HepG2 (cell line): ENCODE results near the gene PIANP. TPM values are rescaled to one million over a fixed set of nuclear protein-coding genes. Genes with fewer than 3 reads are reported as not detected.

Experiments used
- ARNT ChIP-seq: fragments of 450-650 bp; IDR thresholded peaks from 2 replicates; pipeline ENCODE4 v1.6.1; 2017
- DBP ChIP-seq: sonication (generic); formaldehyde crosslinking; IDR thresholded peaks from 2 replicates; pipeline ENCODE4 v1.4.0; 2020; ENCODE audit warnings: missing genetic modification reagents; ENCODE audit errors: not compliant biosample characterization
- GPN1 ChIP-seq: sonication (generic); formaldehyde crosslinking; IDR thresholded peaks from 2 replicates; pipeline ENCODE4 v1.5.1; 2020; ENCODE audit warnings: missing genetic modification reagents, borderline replicate concordance
- HCFC1 ChIP-seq: fragments of 150-350 bp; IDR thresholded peaks from 2 replicates; pipeline ENCODE4 v1.6.1; 2014; ENCODE audit warnings: low read depth, low read length
- NFYC ChIP-seq: IDR thresholded peaks from 2 replicates; pipeline ENCODE4 v1.6.1; 2016; ENCODE audit warnings: missing genetic modification reagents, missing compliant biosample characterization
- RBAK ChIP-seq: sonication (generic); formaldehyde crosslinking; IDR thresholded peaks from 2 replicates; pipeline ENCODE4 v1.5.1; 2020; ENCODE audit warnings: mild to moderate bottlenecking, missing genetic modification reagents
- RORA ChIP-seq: sonication (generic); formaldehyde crosslinking; IDR thresholded peaks from 2 replicates; pipeline ENCODE4 v1.5.0; 2020; ENCODE audit warnings: mild to moderate bottlenecking, missing genetic modification reagents, moderate library complexity
- SAFB2 ChIP-seq: sonication (generic); formaldehyde crosslinking; IDR thresholded peaks from 2 replicates; pipeline ENCODE4 v1.5.1; 2020; ENCODE audit warnings: missing genetic modification reagents, low read depth, mild to moderate bottlenecking, borderline replicate concordance
- SALL2 ChIP-seq: sonication (generic); formaldehyde crosslinking; IDR thresholded peaks from 2 replicates; pipeline ENCODE4 v1.8.1; 2023; ENCODE audit warnings: mild to moderate bottlenecking, missing genetic modification reagents, inconsistent platforms
- TEF ChIP-seq: sonication (generic); formaldehyde crosslinking; IDR thresholded peaks from 2 replicates; pipeline ENCODE4 v1.5.0; 2020; ENCODE audit warnings: missing genetic modification reagents
- USF2 ChIP-seq, 2 experiments: sonication (generic) in 1 of 2; formaldehyde crosslinking in 1 of 2; IDR thresholded peaks; 2 replicates each; pipeline versions ENCODE4 v1.5.1 to v1.6.1; 2011 to 2020; ENCODE audit warnings: borderline replicate concordance in 1 of 2, low read depth in 1 of 2, low read length in 1 of 2, mild to moderate bottlenecking in 1 of 2, missing genetic modification reagents in 1 of 2, moderate library complexity in 1 of 2
- ZBTB2 ChIP-seq: sonication (generic); formaldehyde crosslinking; IDR thresholded peaks from 2 replicates; pipeline ENCODE4 v1.8.0; 2022; ENCODE audit warnings: low read depth, missing genetic modification reagents
- ZBTB39 ChIP-seq: sonication (generic); formaldehyde crosslinking; IDR thresholded peaks from 2 replicates; pipeline ENCODE4 v1.5.0; 2020; ENCODE audit warnings: missing genetic modification reagents
- ZBTB43 ChIP-seq: sonication (generic); formaldehyde crosslinking; conservative IDR thresholded peaks from 2 replicates; pipeline ENCODE4 v1.4.0; 2020; ENCODE audit warnings: missing genetic modification reagents
- ZNF17 ChIP-seq: sonication (generic); formaldehyde crosslinking; IDR thresholded peaks from 2 replicates; pipeline ENCODE4 v1.5.0; 2020; ENCODE audit warnings: mild to moderate bottlenecking, missing genetic modification reagents
- ZNF276 ChIP-seq: sonication (generic); formaldehyde crosslinking; IDR thresholded peaks from 2 replicates; pipeline ENCODE4 v1.4.0; 2020; ENCODE audit warnings: mild to moderate bottlenecking, low read depth, missing genetic modification reagents
- ZNF549 ChIP-seq: sonication (generic); formaldehyde crosslinking; IDR thresholded peaks from 2 replicates; pipeline ENCODE4 v1.5.0; 2020; ENCODE audit warnings: missing genetic modification reagents
- polyA plus RNA-seq, 8 experiments: library from polyadenylated mRNA; depleted of rRNA in 3 of 8; stranded (reverse) in 7 of 8; unstranded in 1 of 8; fragments of >200 nt; fragmentation: Illumina TruSeq in 4 of 8; extraction: Trizol in 4 of 8; gene quantifications; 2 replicates each; pipeline versions ENCODE4 v1.2.1 to v1.2.3, GENCODE V29; 2011 to 2016; ENCODE audit warnings: low read depth in 4 of 8, missing spikeins in 1 of 8, mixed read lengths in 1 of 8; ENCODE audit not compliant: insufficient read depth in 1 of 8
- total RNA-seq, 5 experiments: library from RNA; depleted of rRNA; stranded (reverse); fragments of >200 nt; fragmentation: Illumina TruSeq; extraction: Trizol; gene quantifications; 2 replicates each; pipeline ENCODE4 v1.2.3, GENCODE V29; 2016; ENCODE audit warnings: low read depth in 1 of 5

Gene PIANP
- total and polyA plus RNA-seq, 2 of the 13 experiments (the other 11 are each of a cell fraction or from before 2014, with no cell fraction given) = not detected

- no peak for TF ChIP-seq ZNF276 (CRISPR knock-in tag)
- no peak for TF ChIP-seq ARNT
- TF ChIP-seq ZBTB2 (CRISPR knock-in tag) = peak; percentile 75; the same call in 1 of the 2 replicates
- TF ChIP-seq NFYC (CRISPR knock-in tag) = peak; percentile 53
- TF ChIP-seq ZBTB39 (CRISPR knock-in tag) = no peak
- TF ChIP-seq RORA (CRISPR knock-in tag) = no peak
- no peak for TF ChIP-seq ZNF549
- no peak for TF ChIP-seq USF2 (IDR thresholded peaks at IDR 0.05; ENCODE audit: low read depth, low read length)
- TF ChIP-seq USF2 (CRISPR knock-in tag; IDR thresholded peaks at IDR 0.05; ENCODE audit: borderline replicate concordance) = peak; percentile 80; the same call in 1 of the 2 replicates
- no peak for TF ChIP-seq GPN1 (CRISPR knock-in tag)
- 0 out of 2 replicates have a peak, but pooled peaks have one; percentile 26 for TF ChIP-seq TEF (CRISPR knock-in tag)
- no peak for TF ChIP-seq DBP (CRISPR knock-in tag)
- TF ChIP-seq RBAK (CRISPR knock-in tag) = no peak
- TF ChIP-seq SALL2 = 0 out of 2 replicates have a peak, but pooled peaks have one; percentile 60
- peak; percentile 76; the same call in 1 of the 2 replicates for TF ChIP-seq ZNF17 (CRISPR knock-in tag)
- TF ChIP-seq SAFB2 = no peak; the same call in 1 of the 2 replicates
- TF ChIP-seq ZBTB43 = no peak
- peak; percentile 94 for TF ChIP-seq HCFC1
These were observed 37.5 kb downstream of the PIANP start, which contains the start of gene ING4 (continued) for GRCh38 chr12:6662906-6663742.
